ENCODE results near the gene ALDH3B1. TPM values are rescaled to one million over a fixed set of nuclear protein-coding genes. Genes with fewer than 3 reads are reported as not detected.

ALDH3B1 gene
- total RNA-seq, 1 experiment from 2014 or later, result 41.6 TPM

DNA sequence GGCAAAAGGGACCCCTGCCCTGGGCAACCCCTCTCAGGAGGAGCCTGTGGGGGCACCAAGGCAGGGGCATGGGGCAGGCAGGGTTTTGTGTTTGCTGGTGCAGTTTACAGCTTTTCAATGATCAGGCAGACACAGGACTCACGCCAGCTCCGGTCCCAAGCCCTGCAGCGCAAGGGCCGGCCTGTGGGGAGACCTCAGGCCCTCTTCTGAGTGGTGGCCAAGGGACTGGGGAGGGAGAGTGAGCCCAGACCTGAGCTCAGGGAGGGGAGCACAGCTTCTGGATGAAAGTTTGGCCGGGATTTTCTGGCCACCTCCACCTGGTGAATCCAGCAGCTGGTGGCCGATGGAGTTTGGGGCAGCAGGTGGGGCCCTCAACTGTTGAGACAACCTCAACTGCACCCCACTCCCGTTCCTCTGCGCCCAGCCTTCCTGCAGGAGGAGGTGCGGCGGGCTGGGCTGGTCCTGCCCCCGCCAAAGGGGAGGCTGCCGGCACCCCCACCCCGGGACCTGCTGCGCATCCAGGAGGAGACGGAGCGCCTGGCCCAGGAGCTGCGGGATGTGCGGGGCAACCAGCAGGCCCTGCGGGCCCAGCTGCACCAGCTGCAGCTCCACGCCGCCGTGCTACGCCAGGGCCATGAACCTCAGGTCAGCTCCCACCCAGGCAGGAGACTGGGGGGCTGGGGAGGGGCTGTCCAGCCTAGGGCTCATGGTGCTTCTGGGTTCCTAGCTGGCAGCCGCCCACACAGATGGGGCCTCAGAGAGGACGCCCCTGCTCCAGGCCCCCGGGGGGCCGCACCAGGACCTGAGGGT is 32.3 kb downstream of the ALDH3B1 start:
- intact Hi-C loops (cut with micrococcal nuclease; ENCODE audit: unreplicated experiment), result no loop called here
- no peak for DNase-seq
- H3K27ac Mint-ChIP-seq (ENCODE audit: unreplicated experiment), result no peak overlapping the region
- H3K9me3 Mint-ChIP-seq (ENCODE audit: low read depth, unreplicated experiment), result no peaks in the 10 kb centered on the region
- TF ChIP-seq, protein P1, sequence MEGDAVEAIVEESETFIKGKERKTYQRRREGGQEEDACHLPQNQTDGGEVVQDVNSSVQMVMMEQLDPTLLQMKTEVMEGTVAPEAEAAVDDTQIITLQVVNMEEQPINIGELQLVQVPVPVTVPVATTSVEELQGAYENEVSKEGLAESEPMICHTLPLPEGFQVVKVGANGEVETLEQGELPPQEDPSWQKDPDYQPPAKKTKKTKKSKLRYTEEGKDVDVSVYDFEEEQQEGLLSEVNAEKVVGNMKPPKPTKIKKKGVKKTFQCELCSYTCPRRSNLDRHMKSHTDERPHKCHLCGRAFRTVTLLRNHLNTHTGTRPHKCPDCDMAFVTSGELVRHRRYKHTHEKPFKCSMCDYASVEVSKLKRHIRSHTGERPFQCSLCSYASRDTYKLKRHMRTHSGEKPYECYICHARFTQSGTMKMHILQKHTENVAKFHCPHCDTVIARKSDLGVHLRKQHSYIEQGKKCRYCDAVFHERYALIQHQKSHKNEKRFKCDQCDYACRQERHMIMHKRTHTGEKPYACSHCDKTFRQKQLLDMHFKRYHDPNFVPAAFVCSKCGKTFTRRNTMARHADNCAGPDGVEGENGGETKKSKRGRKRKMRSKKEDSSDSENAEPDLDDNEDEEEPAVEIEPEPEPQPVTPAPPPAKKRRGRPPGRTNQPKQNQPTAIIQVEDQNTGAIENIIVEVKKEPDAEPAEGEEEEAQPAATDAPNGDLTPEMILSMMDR (IDR thresholded peaks at IDR 0.05; ENCODE audit: unreplicated experiment), result no peak
- no peaks in the 10 kb centered on the region for H3K27me3 Mint-ChIP-seq (ENCODE audit: unreplicated experiment)
- no peak overlapping the region for H3K4me3 Mint-ChIP-seq (ENCODE audit: low read depth, unreplicated experiment)
- no TSS peak for BruUV-seq (replicated peaks)
- CTCF ChIA-PET, result no interaction called here
- H3K36me3 Mint-ChIP-seq (ENCODE audit: insufficient read depth, unreplicated experiment), result peaks cover 22% of the 10 kb centered on the region
- peaks cover 10% of the 10 kb centered on the region for H3K4me1 Mint-ChIP-seq (ENCODE audit: low read depth, unreplicated experiment)

GRCh38 chr11:68043029-68043348 is 32.9 kb downstream of the ALDH3B1 start:
- no peaks in the 10 kb centered on the region for H3K9me3 Mint-ChIP-seq (ENCODE audit: low read depth, unreplicated experiment)
- no peak overlapping the region for H3K27ac Mint-ChIP-seq (ENCODE audit: unreplicated experiment)
- H3K4me1 Mint-ChIP-seq (ENCODE audit: low read depth, unreplicated experiment), result peaks cover 10% of the 10 kb centered on the region
- TF ChIP-seq, protein P1 (IDR thresholded peaks at IDR 0.05; ENCODE audit: unreplicated experiment), result no peak
- DNase-seq, result no peak
- no TSS peak for BruUV-seq (replicated peaks)
- no peak overlapping the region for H3K4me3 Mint-ChIP-seq (ENCODE audit: low read depth, unreplicated experiment)
- H3K27me3 Mint-ChIP-seq (ENCODE audit: unreplicated experiment), result no peaks in the 10 kb centered on the region
- peaks cover 16% of the 10 kb centered on the region for H3K36me3 Mint-ChIP-seq (ENCODE audit: insufficient read depth, unreplicated experiment)
- CTCF ChIA-PET, result no interaction called here
- intact Hi-C loops (cut with micrococcal nuclease; ENCODE audit: unreplicated experiment), result no loop called here

DNA sequence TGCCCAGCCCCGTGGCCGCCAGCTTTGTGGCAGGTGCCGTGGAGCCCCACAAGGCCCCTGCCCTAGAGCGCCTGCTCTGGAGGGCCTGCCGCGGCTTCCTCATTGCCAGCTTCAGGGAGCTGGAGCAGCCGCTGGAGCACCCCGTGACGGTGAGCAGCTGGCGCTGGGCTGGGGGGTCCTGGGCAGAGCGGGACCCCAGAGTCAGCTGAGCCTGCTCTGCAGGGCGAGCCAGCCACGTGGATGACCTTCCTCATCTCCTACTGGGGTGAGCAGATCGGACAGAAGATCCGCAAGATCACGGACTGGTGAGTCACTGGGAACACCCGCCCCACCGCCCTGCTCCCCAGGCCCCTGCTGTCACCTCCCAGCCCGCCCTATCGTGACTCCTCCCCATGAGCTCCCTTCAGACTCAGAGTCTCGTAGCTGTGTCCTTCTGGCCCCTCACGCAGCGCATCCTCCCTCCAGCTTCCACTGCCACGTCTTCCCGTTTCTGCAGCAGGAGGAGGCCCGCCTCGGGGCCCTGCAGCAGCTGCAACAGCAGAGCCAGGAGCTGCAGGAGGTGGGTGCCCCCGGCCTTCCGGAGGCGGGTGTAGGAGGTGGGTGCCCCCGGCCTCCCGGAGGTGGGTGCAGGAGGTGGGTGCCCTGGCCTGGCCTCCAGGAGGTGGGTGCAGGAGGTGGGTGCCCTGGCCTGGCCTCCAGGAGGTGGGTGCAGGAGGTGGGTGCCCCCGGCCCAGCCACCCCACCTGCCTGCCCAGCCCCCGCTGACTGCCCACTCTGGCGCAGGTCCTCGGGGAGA is 33.4 kb downstream of the ALDH3B1 start:
- intact Hi-C loops (cut with micrococcal nuclease; ENCODE audit: unreplicated experiment), result no loop called here
- CTCF ChIA-PET, result no interaction called here

GRCh38 chr11:68044145-68044813 is 34.2 kb downstream of the ALDH3B1 start:
- intact Hi-C loops (cut with micrococcal nuclease; ENCODE audit: unreplicated experiment), result no loop called here
- peaks cover 8% of the 10 kb centered on the region for H3K36me3 Mint-ChIP-seq (ENCODE audit: insufficient read depth, unreplicated experiment)
- no TSS peak for BruUV-seq (replicated peaks)
- no peak overlapping the region for H3K4me3 Mint-ChIP-seq (ENCODE audit: low read depth, unreplicated experiment)
- DNase-seq, result no peak
- CTCF ChIA-PET, result no interaction called here
- H3K9me3 Mint-ChIP-seq (ENCODE audit: low read depth, unreplicated experiment), result no peaks in the 10 kb centered on the region
- TF ChIP-seq, protein P1 (IDR thresholded peaks at IDR 0.05; ENCODE audit: unreplicated experiment), result no peak
- no peak overlapping the region for H3K27ac Mint-ChIP-seq (ENCODE audit: unreplicated experiment)
- no peaks in the 10 kb centered on the region for H3K27me3 Mint-ChIP-seq (ENCODE audit: unreplicated experiment)
- peaks cover 10% of the 10 kb centered on the region for H3K4me1 Mint-ChIP-seq (ENCODE audit: low read depth, unreplicated experiment)

More for the DNA sequence above, 33.4 kb downstream of the ALDH3B1 start:
- H3K27ac Mint-ChIP-seq (ENCODE audit: unreplicated experiment), result no peak overlapping the region
- H3K27me3 Mint-ChIP-seq (ENCODE audit: unreplicated experiment), result no peaks in the 10 kb centered on the region
- no peak overlapping the region for H3K4me3 Mint-ChIP-seq (ENCODE audit: low read depth, unreplicated experiment)
- no peak for DNase-seq
- BruUV-seq (replicated peaks), result no TSS peak
- no peaks in the 10 kb centered on the region for H3K9me3 Mint-ChIP-seq (ENCODE audit: low read depth, unreplicated experiment)
- TF ChIP-seq, protein P1 (IDR thresholded peaks at IDR 0.05; ENCODE audit: unreplicated experiment), result no peak
- peaks cover 12% of the 10 kb centered on the region for H3K36me3 Mint-ChIP-seq (ENCODE audit: insufficient read depth, unreplicated experiment)
- H3K4me1 Mint-ChIP-seq (ENCODE audit: low read depth, unreplicated experiment), result peaks cover 10% of the 10 kb centered on the region

All from Calu3 (cell line).